ENCODE measurements around the gene PPM1A. TPM values are rescaled to one million over a fixed set of nuclear protein-coding genes. Genes with fewer than 3 reads are reported as not detected.

The PPM1A gene
- total and polyA plus RNA-seq, 2 donors (not counting 3 experiments of a cell fraction or from before 2014, with no cell fraction given) = 14.1 to 33.9 TPM

- FAIRE-seq (peak; percentile 81), DNase-seq (ENCODE audit: low read depth, low spot score) (peak; percentile 78)
- BruUV-seq (replicated peaks) = no TSS peak
- ChIA-PET POLR2A (no interaction called here), CTCF (interaction anchor here (0.6 to 4.1 kb wide), 44 partner anchors 8 to 958 kb away, joined by 3 to 67 read pairs (median 6); partner anchors contain the start of gene PPM1A)
- Histone ChIP-seq H3K27ac (ENCODE audit: insufficient read depth, low read depth, low read length) (no peak overlapping the region), H3K36me3 (ENCODE audit: control insufficient read depth in 2 of 2, extremely low read depth in 1 of 2, insufficient read depth in 2 of 2, low read length in 2 of 2) (no peaks in the 10 kb centered on the region), H3K79me2 (ENCODE audit: control insufficient read depth, insufficient read depth, low read length) (no peaks in the 10 kb centered on the region), H3K9me1 (replicated peaks; ENCODE audit: control insufficient read depth, extremely low read depth, insufficient read depth, low read length) (no peaks in the 10 kb centered on the region), H3K27me3 (ENCODE audit: control insufficient read depth in 2 of 2, insufficient read depth in 2 of 2, low read length in 2 of 2) (peaks cover 36 to 38% of the 10 kb centered on the region in 2 experiments), H3K9ac (replicated peaks; ENCODE audit: extremely low read depth, insufficient read depth, low read length) (peak overlapping the region; percentile 17), H3K4me2 (ENCODE audit: insufficient read depth, low read length) (peak overlapping the region; percentile 85), H3K4me3 (replicated peaks in 1 of 3; ENCODE audit: insufficient read depth in 1 of 3, low read depth in 1 of 3, low read length in 3 of 3) (peak overlapping the region; percentile 30 to 66 (median 41)), H2AFZ (ENCODE audit: low read depth, low read length) (peak overlapping the region; percentile 82), H4K20me1 (replicated peaks; ENCODE audit: control insufficient read depth, extremely low read depth, insufficient read depth, low read length) (no peaks in the 10 kb centered on the region), H3K9me3 (replicated peaks; ENCODE audit: control insufficient read depth, insufficient read depth, low read length) (no peaks in the 10 kb centered on the region), H3K4me1 (ENCODE audit: control insufficient read depth, extremely low read depth, insufficient read depth, low read length) (peaks cover 2% of the 10 kb centered on the region)
- TF ChIP-seq CTCF (IDR thresholded peaks at IDR 0.05; ENCODE audit: extremely low read depth in 1 of 2, insufficient read depth in 1 of 2, low read depth in 1 of 2, low read length in 2 of 2) (peak; percentile 82 to 84), GATA2 (IDR thresholded peaks at IDR 0.05; ENCODE audit: insufficient read depth, insufficient read length, low read depth, low read length) (no peak), POLR2A (IDR thresholded peaks at IDR 0.05; ENCODE audit: low read depth, low read length) (no peak)
- dilution Hi-C loops (cut with MboI; ENCODE audit: extremely low pct_ligation_motif_present, low sequenced_read_pairs) (no loop called here), intact Hi-C loops (cut with micrococcal nuclease) (loop anchor here (1.0 to 5.0 kb wide), 5 partner anchors 37 to 956 kb away; partner anchors contain the start of gene PPM1A)
These were observed 82.4 kb downstream of the PPM1A start for GRCh38 chr14:60331201-60332045.

- peak overlapping the region; percentile 85 for H3K4me2 ChIP-seq (ENCODE audit: insufficient read depth, low read length)
- H3K27me3 ChIP-seq (ENCODE audit: control insufficient read depth in 2 of 2, insufficient read depth in 2 of 2, low read length in 2 of 2) = peaks cover 30 to 32% of the 10 kb centered on the region in 2 experiments
- ChIA-PET POLR2A (no interaction called here), CTCF (interaction anchor here (0.6 to 4.1 kb wide), 43 partner anchors 8 to 957 kb away, joined by 3 to 67 read pairs (median 6); partner anchors contain the start of gene PPM1A)
- H3K9me1 ChIP-seq (replicated peaks; ENCODE audit: control insufficient read depth, extremely low read depth, insufficient read depth, low read length) = no peaks in the 10 kb centered on the region
- no peaks in the 10 kb centered on the region for H4K20me1 ChIP-seq (replicated peaks; ENCODE audit: control insufficient read depth, extremely low read depth, insufficient read depth, low read length)
- intact Hi-C loops (cut with micrococcal nuclease) = loop anchor here (5.0 kb wide), 1 partner anchor 955 kb away; no protein-coding TSS in a partner anchor
- H3K79me2 ChIP-seq (ENCODE audit: control insufficient read depth, insufficient read depth, low read length) = no peaks in the 10 kb centered on the region
- H3K36me3 ChIP-seq (ENCODE audit: control insufficient read depth in 2 of 2, extremely low read depth in 1 of 2, insufficient read depth in 2 of 2, low read length in 2 of 2) = no peaks in the 10 kb centered on the region
- no peak overlapping the region for H2AFZ ChIP-seq (ENCODE audit: low read depth, low read length)
- TF ChIP-seq GATA2 (IDR thresholded peaks at IDR 0.05; ENCODE audit: insufficient read depth, insufficient read length, low read depth, low read length) (no peak), EZH2 (IDR thresholded peaks at IDR 0.05; ENCODE audit: borderline replicate concordance, low read depth, low read length, severe bottlenecking) (no peak), MYC (IDR thresholded peaks at IDR 0.05; ENCODE audit: low read depth, low read length) (no peak), CTCF (IDR thresholded peaks at IDR 0.05; ENCODE audit: extremely low read depth in 1 of 2, insufficient read depth in 1 of 2, low read depth in 1 of 2, low read length in 2 of 2) (no peak), MAX (IDR thresholded peaks at IDR 0.05; ENCODE audit: insufficient read depth, insufficient read length) (no peak), POLR2A (IDR thresholded peaks at IDR 0.05; ENCODE audit: low read depth, low read length) (no peak), POLR2AphosphoS5 (IDR thresholded peaks at IDR 0.05; ENCODE audit: insufficient read depth, low read depth, low read length) (no peak), FOS (IDR thresholded peaks at IDR 0.05; ENCODE audit: borderline replicate concordance, insufficient read depth, low read length) (no peak), JUN (IDR thresholded peaks at IDR 0.05; ENCODE audit: borderline replicate concordance, insufficient read depth, insufficient read length, low read depth) (no peak)
- H3K4me3 ChIP-seq (replicated peaks in 1 of 3; ENCODE audit: insufficient read depth in 1 of 3, low read depth in 1 of 3, low read length in 3 of 3) = no peak overlapping the region
- BruUV-seq (replicated peaks) = no TSS peak
- no peak for DNase-seq (ENCODE audit: low read depth, low spot score)
- H3K9me3 ChIP-seq (replicated peaks; ENCODE audit: control insufficient read depth, insufficient read depth, low read length) = no peaks in the 10 kb centered on the region
- no peak overlapping the region for H3K27ac ChIP-seq (ENCODE audit: insufficient read depth, low read depth, low read length)
- H3K4me1 ChIP-seq (ENCODE audit: control insufficient read depth, extremely low read depth, insufficient read depth, low read length) = peaks cover 2% of the 10 kb centered on the region
- H3K9ac ChIP-seq (replicated peaks; ENCODE audit: extremely low read depth, insufficient read depth, low read length) = no peak overlapping the region
- dilution Hi-C loops (cut with MboI; ENCODE audit: extremely low pct_ligation_motif_present, low sequenced_read_pairs) = no loop called here
- FAIRE-seq = no peak
These were observed 83.0 kb downstream of the PPM1A start for GRCh38 chr14:60332046-60332399.
